Duodenal mucosa (tissue), 2 donors: ENCODE results near the gene COL17A1.

Source experiments
- H3K27ac ChIP-seq: one replicate; pipeline ENCODE4 v1.7.0; 2013; ENCODE audit warnings: low read depth, low read length
- H3K27me3 ChIP-seq, 2 donors: one replicate each; pipeline ENCODE4 v1.7.0; 2013; ENCODE audit warnings: low read length in 2 of 2, control low read depth in 1 of 2; ENCODE audit not compliant: insufficient read depth in 2 of 2, control insufficient read depth in 1 of 2
- H3K36me3 ChIP-seq, 2 donors: one replicate each; pipeline ENCODE4 v1.7.0; 2013; ENCODE audit warnings: low read length in 2 of 2, control low read depth in 1 of 2; ENCODE audit not compliant: insufficient read depth in 2 of 2, control insufficient read depth in 1 of 2
- H3K4me1 ChIP-seq, 2 donors: one replicate each; pipeline ENCODE4 v1.7.0; 2013; ENCODE audit warnings: low read length in 2 of 2, control low read depth in 1 of 2; ENCODE audit not compliant: insufficient read depth in 2 of 2, control insufficient read depth in 1 of 2
- H3K4me3 ChIP-seq, 2 donors: one replicate each; pipeline ENCODE4 v1.7.0; 2013; ENCODE audit warnings: low read length in 2 of 2, low read depth in 1 of 2
- H3K9ac ChIP-seq, 2 donors: one replicate each; pipeline ENCODE4 v1.7.0; 2013; ENCODE audit warnings: low read length in 2 of 2, low read depth in 1 of 2
- H3K9me3 ChIP-seq, 2 donors: one replicate each; pipeline ENCODE4 v1.7.0; 2013; ENCODE audit warnings: low read length in 2 of 2, control low read depth in 1 of 2; ENCODE audit not compliant: control insufficient read depth in 1 of 2

The COL17A1 gene

GRCh38 chr10:104043185-104043830, 42.4 kb downstream of the COL17A1 start:
- H3K36me3 ChIP-seq = no peaks in the 10 kb centered on the region
- no peak overlapping the region for H3K9ac ChIP-seq
- H3K4me1 ChIP-seq = no peaks in the 10 kb centered on the region
- H3K9me3 ChIP-seq = no peaks in the 10 kb centered on the region
- H3K27ac ChIP-seq = no peak overlapping the region
- no peak overlapping the region for H3K4me3 ChIP-seq
- H3K27me3 ChIP-seq = no peaks in the 10 kb centered on the region

GRCh38 chr10:104041891-104042535, 43.7 kb downstream of the COL17A1 start:
- H3K4me1 ChIP-seq = no peaks in the 10 kb centered on the region
- no peaks in the 10 kb centered on the region for H3K27me3 ChIP-seq
- H3K9ac ChIP-seq = no peak overlapping the region
- no peak overlapping the region for H3K4me3 ChIP-seq
- H3K36me3 ChIP-seq = no peaks in the 10 kb centered on the region
- no peaks in the 10 kb centered on the region for H3K9me3 ChIP-seq
- no peak overlapping the region for H3K27ac ChIP-seq

GRCh38 chr10:104040862-104041789, 44.6 kb downstream of the COL17A1 start:
- H3K9me3 ChIP-seq = no peaks in the 10 kb centered on the region
- H3K9ac ChIP-seq = no peak overlapping the region

GRCh38 chr10:104040382-104040781, 45.3 kb downstream of the COL17A1 start:
- Histone ChIP-seq H3K27me3 (no peaks in the 10 kb centered on the region), H3K9ac (no peak overlapping the region), H3K36me3 (peaks cover 0 to 5% of the 10 kb centered on the region in 2 donors), H3K9me3 (no peaks in the 10 kb centered on the region), H3K27ac (no peak overlapping the region), H3K4me1 (no peaks in the 10 kb centered on the region), H3K4me3 (no peak overlapping the region)

More at GRCh38 chr10:104040862-104041789, 44.6 kb downstream of the COL17A1 start:
- Histone ChIP-seq H3K4me1 (no peaks in the 10 kb centered on the region), H3K4me3 (no peak overlapping the region), H3K27ac (no peak overlapping the region), H3K27me3 (no peaks in the 10 kb centered on the region), H3K36me3 (no peaks in the 10 kb centered on the region)

- H3K36me3 ChIP-seq = peaks cover 0 to 5% of the 10 kb centered on the region in 2 donors
- no peaks in the 10 kb centered on the region for H3K4me1 ChIP-seq
- no peak overlapping the region for H3K27ac ChIP-seq
- no peaks in the 10 kb centered on the region for H3K27me3 ChIP-seq
- no peak overlapping the region for H3K9ac ChIP-seq
- no peak overlapping the region for H3K4me3 ChIP-seq
- H3K9me3 ChIP-seq = no peaks in the 10 kb centered on the region
Measured at GRCh38 chr10:104038958-104039752, 46.5 kb downstream of the COL17A1 start.

- Histone ChIP-seq H3K4me3 (no peak overlapping the region), H3K9me3 (no peaks in the 10 kb centered on the region), H3K36me3 (peaks cover 0 to 5% of the 10 kb centered on the region in 2 donors)
Measured at GRCh38 chr10:104038537-104038936, 47.1 kb downstream of the COL17A1 start.

GRCh38 chr10:104037261-104037951, 48.3 kb downstream of the COL17A1 start:
- H3K27me3 ChIP-seq = no peaks in the 10 kb centered on the region
- no peak overlapping the region for H3K27ac ChIP-seq
- no peak overlapping the region for H3K9ac ChIP-seq
- H3K9me3 ChIP-seq = no peaks in the 10 kb centered on the region
- H3K4me1 ChIP-seq = no peaks in the 10 kb centered on the region
- H3K36me3 ChIP-seq = peaks cover 0 to 14% of the 10 kb centered on the region in 2 donors
- no peak overlapping the region for H3K4me3 ChIP-seq

More at GRCh38 chr10:104038537-104038936, 47.1 kb downstream of the COL17A1 start:
- H3K9ac ChIP-seq = no peak overlapping the region
- H3K27me3 ChIP-seq = no peaks in the 10 kb centered on the region
- no peak overlapping the region for H3K27ac ChIP-seq
- no peaks in the 10 kb centered on the region for H3K4me1 ChIP-seq

GRCh38 chr10:104036518-104037260, 49.0 kb downstream of the COL17A1 start:
- Histone ChIP-seq H3K27me3 (no peaks in the 10 kb centered on the region), H3K4me1 (no peaks in the 10 kb centered on the region), H3K9ac (no peak overlapping the region), H3K27ac (no peak overlapping the region), H3K36me3 (peaks cover 0 to 19% of the 10 kb centered on the region in 2 donors), H3K4me3 (no peak overlapping the region), H3K9me3 (no peaks in the 10 kb centered on the region)

GRCh38 chr10:104036069-104036384, 49.7 kb downstream of the COL17A1 start:
- H3K36me3 ChIP-seq = peaks cover 0 to 19% of the 10 kb centered on the region in 2 donors
- H3K9me3 ChIP-seq = no peaks in the 10 kb centered on the region
- no peaks in the 10 kb centered on the region for H3K27me3 ChIP-seq
- no peak overlapping the region for H3K9ac ChIP-seq
- no peaks in the 10 kb centered on the region for H3K4me1 ChIP-seq
- H3K4me3 ChIP-seq = no peak overlapping the region
- no peak overlapping the region for H3K27ac ChIP-seq
